SK-N-MC (cell line): ENCODE results near the gene PEX11B.

Experiments used
- DNase-seq: peaks from one replicate; pipeline ENCODE4 v3.0.0-alpha.2; 2011; ENCODE audit warnings: low read depth, low spot score
- H3K27ac ChIP-seq: fragments of 200-600 bp; sonication (generic); 2 replicates; pipeline ENCODE4 v1.5.1; 2016; ENCODE audit warnings: mixed run types
- H3K36me3 ChIP-seq: fragments of 200-600 bp; sonication (generic); 2 replicates; pipeline ENCODE4 v1.6.1; 2017; ENCODE audit warnings: antibody characterized with exemption, low read length, mixed read lengths; ENCODE audit not compliant: insufficient read depth
- H3K4me3 ChIP-seq: fragments of 200-600 bp; sonication (generic); 2 replicates; pipeline ENCODE4 v1.5.1; 2016
- H3K9ac ChIP-seq: fragments of 200-600 bp; sonication (generic); 2 replicates; pipeline ENCODE4 v1.8.0; 2017; ENCODE audit warnings: mixed run types, mixed read lengths; ENCODE audit not compliant: insufficient read length
- H3K9me3 ChIP-seq: fragments of 200-600 bp; sonication (generic); 2 replicates; pipeline ENCODE4 v1.6.1; 2017; ENCODE audit warnings: low read depth, mild to moderate bottlenecking, antibody characterized with exemption, low read length, moderate library complexity, mixed read lengths
- EZH2 ChIP-seq: fragments of 200-600 bp; sonication (generic); IDR thresholded peaks from one replicate; pipeline ENCODE4 v1.6.1; 2017; ENCODE audit warnings: antibody characterized with exemption
- FOXP2 ChIP-seq: optimal IDR thresholded peaks from 2 replicates; pipeline ENCODE3; 2011; ENCODE audit warnings: mild to moderate bottlenecking, moderate library complexity; ENCODE audit not compliant: insufficient read depth; ENCODE audit errors: extremely low read length, control extremely low read depth
- POLR2AphosphoS5 ChIP-seq: IDR thresholded peaks from 2 replicates; pipeline ENCODE4 v1.6.1; 2012; ENCODE audit warnings: mild to moderate bottlenecking, low read depth, low read length, borderline replicate concordance

The PEX11B gene

DNA sequence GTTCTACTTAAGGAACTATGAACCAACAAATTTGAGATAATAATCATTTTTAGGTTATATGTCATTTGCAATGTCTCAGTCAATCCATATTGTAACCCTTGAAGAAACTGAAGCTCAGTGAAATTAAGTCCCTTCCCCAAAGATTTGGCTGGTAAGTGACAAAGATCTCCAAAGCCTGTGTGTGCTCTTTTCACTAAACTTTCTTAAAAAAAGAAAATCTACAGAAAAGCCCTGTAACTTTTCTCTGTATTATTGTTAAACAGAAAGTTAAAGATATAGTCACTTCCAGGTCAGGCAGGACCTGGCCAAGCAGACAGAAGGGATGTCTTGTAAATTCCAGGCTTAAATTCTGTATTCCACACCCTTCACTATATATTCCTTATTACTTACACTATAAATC, 37.8 kb upstream of the PEX11B start:
- DNase-seq: no peak
- Histone ChIP-seq H3K27ac (peak overlapping the region; percentile 79; the same call in 1 of the 2 replicates), H3K9ac (peak overlapping the region; percentile 81), H3K4me3 (peak overlapping the region; percentile 88), H3K36me3 (no peaks in the 10 kb centered on the region; the same call in 1 of the 2 replicates), H3K9me3 (no peaks in the 10 kb centered on the region)
- no peak for TF ChIP-seq EZH2
- TF ChIP-seq POLR2AphosphoS5: no peak
- TF ChIP-seq FOXP2: no peak

DNA sequence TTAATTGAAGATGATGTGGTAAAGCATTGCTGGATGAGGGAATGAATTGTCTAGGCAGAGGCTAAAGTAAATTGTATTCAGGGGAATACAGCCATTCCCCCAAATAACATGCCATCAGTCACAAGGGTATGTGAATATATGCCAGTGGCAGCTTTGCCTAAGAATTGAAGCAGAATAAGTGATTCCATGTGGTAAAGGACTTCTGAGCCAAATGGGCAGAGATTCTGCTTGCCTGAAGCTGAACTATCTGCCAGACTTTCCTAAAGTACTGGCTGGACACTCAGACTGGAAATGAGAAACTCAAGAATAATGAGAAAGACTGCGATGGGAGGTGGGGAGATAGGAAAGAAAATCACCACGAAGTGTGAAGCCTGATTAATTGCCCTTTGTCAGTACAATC, 36.9 kb upstream of the PEX11B start:
- TF ChIP-seq FOXP2: no peak
- no peak for TF ChIP-seq EZH2
- TF ChIP-seq POLR2AphosphoS5: no peak
- H3K9me3 ChIP-seq: no peaks in the 10 kb centered on the region
- DNase-seq: no peak
- no peak overlapping the region for H3K27ac ChIP-seq
- H3K9ac ChIP-seq: peak overlapping the region; percentile 8
- no peaks in the 10 kb centered on the region; the same call in 1 of the 2 replicates for H3K36me3 ChIP-seq
- H3K4me3 ChIP-seq: peak overlapping the region; percentile 88

DNA sequence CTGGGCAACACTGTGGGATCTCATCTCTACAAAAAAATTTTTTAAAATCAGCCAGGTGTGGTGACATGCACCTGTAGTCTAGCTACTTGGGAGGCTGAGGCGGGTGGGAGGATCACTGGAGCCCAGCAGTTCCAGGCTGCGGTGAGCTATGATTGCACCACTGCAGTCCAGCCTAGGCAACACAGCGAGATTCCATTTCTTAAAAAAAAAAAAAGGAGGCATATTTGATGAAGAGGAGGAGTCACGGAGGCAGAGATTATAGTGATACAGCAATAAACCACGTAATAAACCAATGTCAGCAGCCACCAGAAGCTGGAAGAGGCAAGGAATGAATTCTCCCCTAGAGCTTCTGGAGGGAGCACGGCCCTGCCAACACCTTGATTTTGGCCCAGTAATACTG, 35.3 kb upstream of the PEX11B start:
- peaks cover 2% of the 10 kb centered on the region; the same call in 1 of the 2 replicates for H3K36me3 ChIP-seq
- no peak for DNase-seq
- no peak overlapping the region for H3K9ac ChIP-seq

DNA sequence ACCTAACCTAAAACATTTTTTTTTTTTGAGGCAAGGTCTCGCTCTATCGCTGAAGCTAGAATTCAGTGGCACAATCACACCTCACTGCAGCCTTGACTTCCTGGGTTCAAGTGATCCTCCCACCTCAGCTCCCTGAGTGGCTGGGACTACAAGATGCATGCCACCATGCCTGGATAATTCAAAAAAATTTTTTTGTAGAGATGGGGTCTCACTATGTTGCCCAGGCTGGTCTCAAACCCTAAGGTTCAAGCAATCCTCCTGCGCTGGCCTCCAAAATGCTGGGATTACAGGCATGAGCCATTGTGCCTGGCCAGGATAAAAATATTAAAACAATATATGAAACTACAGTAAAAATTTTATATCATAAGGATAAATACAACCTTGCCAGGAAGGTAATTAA, 34.4 kb upstream of the PEX11B start:
- Histone ChIP-seq H3K27ac (no peak overlapping the region), H3K9ac (no peak overlapping the region), H3K9me3 (no peaks in the 10 kb centered on the region), H3K4me3 (no peak overlapping the region), H3K36me3 (peaks cover 6% of the 10 kb centered on the region; the same call in 1 of the 2 replicates)
- no peak for DNase-seq
- no peak for TF ChIP-seq POLR2AphosphoS5
- no peak for TF ChIP-seq FOXP2
- TF ChIP-seq EZH2: no peak

More for the DNA sequence above, 35.3 kb upstream of the PEX11B start:
- no peak overlapping the region for H3K4me3 ChIP-seq
- H3K9me3 ChIP-seq: no peaks in the 10 kb centered on the region
- no peak overlapping the region for H3K27ac ChIP-seq
- TF ChIP-seq POLR2AphosphoS5 (no peak), FOXP2 (no peak), EZH2 (no peak)

DNA sequence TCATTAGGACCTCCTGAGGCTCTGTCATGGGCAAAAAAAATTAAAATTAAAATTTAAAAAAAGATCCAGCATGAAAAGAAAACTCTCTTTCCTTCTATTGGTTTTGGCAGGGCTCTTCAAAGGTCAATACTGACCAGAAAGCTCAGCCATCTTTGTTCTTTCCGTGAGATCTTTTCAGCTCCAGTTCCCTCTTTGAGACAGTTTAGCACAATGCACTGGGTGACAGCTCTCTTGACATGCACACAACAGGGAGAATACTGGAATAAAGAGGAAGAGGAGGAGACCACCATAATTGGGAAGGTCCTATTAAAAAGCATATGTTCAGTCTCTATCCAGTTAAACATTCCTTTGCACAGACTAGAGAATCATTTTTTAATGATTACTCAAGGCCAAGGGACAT, 33.0 kb upstream of the PEX11B start:
- Histone ChIP-seq H3K4me3 (no peak overlapping the region), H3K9ac (no peak overlapping the region), H3K36me3 (peaks cover 11% of the 10 kb centered on the region), H3K9me3 (no peaks in the 10 kb centered on the region), H3K27ac (no peak overlapping the region)
- no peak for DNase-seq
- TF ChIP-seq EZH2: no peak
- no peak for TF ChIP-seq POLR2AphosphoS5
- no peak for TF ChIP-seq FOXP2

DNA sequence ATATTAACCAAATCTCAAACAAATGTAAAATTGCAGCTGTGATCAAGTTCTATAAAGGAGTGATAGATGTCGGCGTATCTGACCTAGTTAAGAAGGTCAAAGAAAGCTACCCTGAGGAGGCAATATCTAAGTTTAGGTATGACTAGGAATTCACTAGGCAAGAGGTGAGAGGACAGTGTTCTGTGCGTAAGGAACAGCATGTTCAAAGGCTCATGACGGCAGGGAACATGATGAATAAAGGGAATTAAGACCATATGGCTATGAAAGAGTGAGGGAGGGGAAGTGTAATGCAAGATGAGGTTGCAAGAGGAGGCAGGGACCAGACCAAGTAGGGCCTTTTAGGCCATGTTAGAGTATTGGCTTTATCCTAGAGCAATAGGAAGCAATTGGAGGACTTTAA, 30.7 kb upstream of the PEX11B start:
- Histone ChIP-seq H3K4me3 (no peak overlapping the region), H3K9ac (no peak overlapping the region), H3K9me3 (no peaks in the 10 kb centered on the region), H3K27ac (no peak overlapping the region), H3K36me3 (peaks cover 14% of the 10 kb centered on the region)
- TF ChIP-seq POLR2AphosphoS5 (no peak), EZH2 (no peak), FOXP2 (no peak)
- DNase-seq: no peak

DNA sequence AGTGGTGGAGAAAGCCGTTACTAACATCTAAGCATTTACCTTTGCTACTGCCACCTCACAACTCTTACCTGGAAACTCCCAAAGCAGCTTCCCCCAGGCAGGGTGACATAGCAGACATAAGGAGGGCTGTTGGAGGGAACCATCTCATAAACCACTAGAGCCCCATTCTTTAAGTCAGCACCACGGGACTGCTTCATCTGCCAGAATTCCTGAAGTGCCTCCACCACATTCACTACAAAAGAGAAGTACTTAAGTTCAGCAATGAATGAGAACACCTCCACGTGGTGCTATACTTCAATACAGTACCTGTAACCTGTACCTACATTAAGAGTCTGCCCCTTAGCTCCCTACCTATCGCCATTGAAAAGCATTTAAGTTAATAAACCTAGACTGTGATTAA, 29.0 kb upstream of the PEX11B start:
- Histone ChIP-seq H3K4me3 (no peak overlapping the region), H3K27ac (no peak overlapping the region), H3K9me3 (no peaks in the 10 kb centered on the region), H3K36me3 (peaks cover 20% of the 10 kb centered on the region), H3K9ac (no peak overlapping the region)
- DNase-seq: no peak
- TF ChIP-seq FOXP2: no peak

DNA sequence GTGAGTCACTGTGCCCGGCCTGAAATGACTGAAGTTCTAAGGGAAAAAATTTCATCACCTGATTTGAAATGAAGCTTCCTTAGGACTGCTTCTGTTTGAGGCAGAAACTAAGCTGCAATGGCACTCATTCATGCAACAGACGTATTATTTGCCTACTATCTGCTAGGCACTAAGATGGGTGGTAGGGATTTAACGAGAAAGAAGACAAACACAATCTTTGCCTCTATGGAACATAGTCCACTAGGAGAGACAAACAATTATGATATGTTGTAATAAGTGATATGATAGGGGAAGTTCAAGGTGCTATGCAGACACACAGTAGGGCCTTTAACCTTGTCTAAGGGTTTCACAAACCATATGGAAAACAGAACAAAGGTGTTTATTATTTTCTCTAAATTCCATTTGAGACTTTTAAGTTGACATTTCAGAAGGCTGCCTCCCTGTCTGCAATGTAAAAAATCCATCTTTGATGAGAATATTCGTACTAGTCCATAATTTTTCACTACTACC, 28.0 kb upstream of the PEX11B start:
- TF ChIP-seq FOXP2 (no peak), EZH2 (no peak), POLR2AphosphoS5 (no peak)
- DNase-seq: no peak
- Histone ChIP-seq H3K9me3 (no peaks in the 10 kb centered on the region), H3K36me3 (peaks cover 30% of the 10 kb centered on the region), H3K4me3 (no peak overlapping the region), H3K9ac (no peak overlapping the region), H3K27ac (no peak overlapping the region)

DNA sequence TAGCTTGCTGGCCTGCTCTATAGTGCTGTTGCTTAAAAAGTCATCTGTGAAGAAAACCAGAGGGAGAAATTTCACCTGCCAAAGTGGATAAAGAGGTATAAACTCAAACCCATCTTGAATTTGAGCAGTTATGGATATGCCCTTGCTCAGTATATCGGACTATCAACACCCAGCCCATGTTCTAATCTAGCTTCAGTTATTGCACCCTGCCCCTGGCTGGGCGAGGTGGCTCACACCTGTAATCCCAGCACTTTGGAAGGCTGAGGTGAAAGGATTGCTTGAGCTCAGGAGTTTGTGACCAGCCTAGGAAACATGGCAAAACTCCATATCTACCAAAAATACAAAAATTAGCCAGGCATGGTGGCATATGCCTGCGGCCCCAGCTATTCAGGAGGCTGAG, 26.0 kb upstream of the PEX11B start:
- Histone ChIP-seq H3K9me3 (no peaks in the 10 kb centered on the region), H3K27ac (no peak overlapping the region), H3K9ac (no peak overlapping the region), H3K36me3 (peaks cover 34% of the 10 kb centered on the region), H3K4me3 (no peak overlapping the region)
- TF ChIP-seq FOXP2 (no peak), POLR2AphosphoS5 (no peak), EZH2 (no peak)
- DNase-seq: no peak
